ENCODE measurements around the gene NIN. TPM values are rescaled to one million over a fixed set of nuclear protein-coding genes. Genes with fewer than 3 reads are reported as not detected.

The NIN gene
- total RNA-seq, 6 experiments from 2014 or later = 6.4 to 10.9 (median 7.5) TPM

DNA sequence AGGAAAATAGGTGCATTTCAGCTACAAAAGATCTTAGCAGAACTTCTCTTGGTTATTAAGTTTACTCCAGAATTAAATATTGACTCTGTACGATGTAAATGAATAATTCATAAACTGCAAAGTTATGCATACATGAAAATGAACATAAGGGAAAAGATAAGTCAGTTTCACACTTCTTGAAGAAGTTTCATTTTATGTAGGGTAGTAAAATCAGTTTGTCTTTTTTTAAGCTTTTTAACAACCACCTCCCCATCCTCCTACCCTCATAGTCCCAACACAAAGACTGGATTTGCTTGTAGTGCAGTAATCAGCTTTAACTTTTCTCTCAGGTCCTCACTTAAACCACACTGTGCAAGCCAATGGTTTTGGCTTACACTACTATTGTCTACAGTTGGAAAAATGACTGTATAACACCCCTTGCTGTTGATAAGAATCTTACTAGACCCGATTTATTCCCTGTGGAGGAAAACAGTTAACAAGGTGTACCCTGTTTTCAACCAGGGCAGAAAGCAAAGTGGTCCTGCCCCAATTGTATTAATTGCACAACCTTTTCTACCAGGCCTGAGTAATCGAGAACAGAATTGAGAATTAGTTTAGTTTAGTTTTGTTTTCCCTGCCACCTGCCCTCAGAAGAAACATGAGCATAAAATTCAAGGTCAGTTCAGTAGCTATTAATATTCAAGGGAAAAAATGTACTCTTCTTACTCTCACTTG, 44.1 kb downstream of the NIN start:
- ATAC-seq = no peak
- Histone ChIP-seq H3K9me3 (no peaks in the 10 kb centered on the region), H3K36me3 (no peaks in the 10 kb centered on the region), H3K4me1 (no peaks in the 10 kb centered on the region), H3K27ac (no peak overlapping the region), H3K27me3 (no peaks in the 10 kb centered on the region), H3K4me3 (no peak overlapping the region)
- no peak for DNase-seq
- WGBS (ENCODE audit: insufficient coverage, low coverage, low lambda C conversion rate, missing lambda C conversion rate) = 73% methylated on average over 3 of the region's 3 CpGs
- intact Hi-C loops (cut with DNase I) = no loop called here
- TF ChIP-seq CTCF (IDR thresholded peaks at IDR 0.05) (no peak), POLR2A (IDR thresholded peaks at IDR 0.05) (no peak)

GRCh38 chr14:50785457-50786063, 45.4 kb downstream of the NIN start:
- H3K4me1 ChIP-seq = no peaks in the 10 kb centered on the region
- no peaks in the 10 kb centered on the region for H3K9me3 ChIP-seq
- no peak overlapping the region for H3K4me3 ChIP-seq
- H3K27me3 ChIP-seq = no peaks in the 10 kb centered on the region
- no peaks in the 10 kb centered on the region for H3K36me3 ChIP-seq
- no peak for DNase-seq
- WGBS (ENCODE audit: insufficient coverage, low coverage, low lambda C conversion rate, missing lambda C conversion rate) = 56% methylated on average over 3 of the region's 8 CpGs
- intact Hi-C loops (cut with DNase I) = no loop called here
- no peak overlapping the region for H3K27ac ChIP-seq
- TF ChIP-seq CTCF (IDR thresholded peaks at IDR 0.05) (no peak), POLR2A (IDR thresholded peaks at IDR 0.05) (no peak)
- ATAC-seq = peak; percentile 33 to 65 (median 52)

DNA sequence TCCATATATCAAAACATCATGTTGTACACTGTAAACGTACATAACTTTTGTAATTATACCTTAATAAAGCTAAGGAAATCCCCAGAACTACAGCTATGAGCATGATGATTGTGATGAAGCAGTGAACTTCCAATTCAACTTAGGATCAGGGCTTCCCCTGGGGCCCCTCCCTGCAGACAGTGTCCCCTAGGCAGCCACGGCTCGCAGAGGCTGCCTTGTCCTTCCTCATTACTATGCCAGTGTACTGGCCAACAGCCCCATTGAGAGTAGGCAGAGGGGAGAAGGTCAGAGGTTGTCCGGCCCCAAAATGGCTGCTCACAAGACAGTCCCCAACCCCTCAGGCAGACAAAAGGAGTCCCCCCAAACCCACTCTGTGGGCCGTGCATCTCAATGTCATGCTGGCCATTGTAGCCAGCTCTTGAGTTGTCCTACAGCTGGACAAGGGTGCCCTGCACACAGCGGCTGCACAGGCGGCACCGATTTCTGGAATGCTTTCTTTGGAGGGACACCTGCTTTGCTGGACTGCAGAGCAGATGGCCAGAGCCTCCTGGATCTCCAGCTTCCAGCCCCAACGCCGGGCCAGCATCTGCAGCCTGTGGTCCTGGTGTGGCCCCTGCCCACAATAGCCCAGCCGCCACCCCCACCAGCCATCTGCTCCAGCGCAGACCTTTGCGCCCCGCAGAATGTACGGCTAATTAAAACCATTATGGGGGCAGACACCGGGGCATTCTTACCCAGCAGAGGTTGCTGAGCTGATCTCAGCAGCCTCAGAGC, 46.1 kb downstream of the NIN start:
- Histone ChIP-seq H3K36me3 (no peaks in the 10 kb centered on the region), H3K9me3 (no peaks in the 10 kb centered on the region), H3K27ac (no peak overlapping the region), H3K27me3 (no peaks in the 10 kb centered on the region), H3K4me3 (no peak overlapping the region), H3K4me1 (no peaks in the 10 kb centered on the region)
- ATAC-seq (peak in 1 of 4 donors; percentile 37), DNase-seq (no peak)
- intact Hi-C loops (cut with DNase I) = no loop called here
- 53% methylated on average over 4 of the region's 16 CpGs for WGBS (ENCODE audit: insufficient coverage, low coverage, low lambda C conversion rate, missing lambda C conversion rate)
- TF ChIP-seq POLR2A (IDR thresholded peaks at IDR 0.05) (no peak), CTCF (IDR thresholded peaks at IDR 0.05) (no peak)

DNA sequence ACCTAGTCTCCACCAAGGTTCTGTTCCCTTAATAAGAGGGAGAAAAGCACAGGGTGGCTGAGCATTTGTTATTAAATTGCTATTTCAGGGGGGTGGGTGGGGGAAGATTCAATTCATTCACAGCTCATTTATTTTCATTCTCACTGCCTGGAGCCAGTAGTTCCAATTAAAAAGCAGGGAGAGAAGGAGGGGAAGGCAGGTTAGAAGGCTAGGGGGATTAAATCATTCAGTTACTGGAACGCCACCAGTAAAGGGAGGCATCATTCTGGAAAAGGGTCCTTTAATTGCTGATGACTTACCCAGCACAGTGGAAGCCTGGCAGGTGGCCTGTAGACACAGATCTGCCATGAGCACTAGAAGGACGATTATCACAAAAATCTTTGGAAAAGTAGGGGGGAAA, 47.4 kb downstream of the NIN start:
- no peak overlapping the region for H3K4me3 ChIP-seq
- TF ChIP-seq POLR2A (IDR thresholded peaks at IDR 0.05) (no peak), CTCF (IDR thresholded peaks at IDR 0.05) (no peak)
- no peaks in the 10 kb centered on the region for H3K27me3 ChIP-seq
- H3K9me3 ChIP-seq = no peaks in the 10 kb centered on the region
- WGBS (ENCODE audit: insufficient coverage, low coverage, low lambda C conversion rate, missing lambda C conversion rate) = 100% methylated on average over 2 of the region's 2 CpGs
- H3K36me3 ChIP-seq = no peaks in the 10 kb centered on the region
- intact Hi-C loops (cut with DNase I) = no loop called here
- ATAC-seq = no peak
- H3K27ac ChIP-seq = no peak overlapping the region
- no peaks in the 10 kb centered on the region for H3K4me1 ChIP-seq
- DNase-seq = no peak

Data from right lobe of liver (tissue), 6 donors.